T-helper 17 cell (primary cell): ENCODE measurements around the gene MYO1E. TPM values are rescaled to one million over a fixed set of nuclear protein-coding genes. Genes with fewer than 3 reads are reported as not detected.
"Not testable (repeated sequence)": the region's sequence is repeated elsewhere in the genome, so short reads cannot be mapped to it uniquely, and the experiment has no call there.

ENCODE experiments used
- ATAC-seq: fragments of 150-1000 bp; cut with Tn5 transposase; 2 replicates; pipeline ENCODE4 v1.10.0; 2021; ENCODE audit warnings: mild to moderate bottlenecking, moderate library complexity
- DNase-seq, 3 donors: peaks; one replicate each; pipeline versions ENCODE4 v3.0.0 to v3.0.0-alpha.2; 2020 to 2021
- H3K9me3 ChIP-seq: one replicate; pipeline ENCODE4 v1.7.0; 2013; ENCODE audit warnings: low read length, mild to moderate bottlenecking; ENCODE audit not compliant: control insufficient read depth, poor library complexity, severe bottlenecking
- H3K27ac Mint-ChIP-seq: one replicate; pipeline ENCODE4 v1.8.0; 2022; ENCODE audit warnings: mild to moderate bottlenecking, moderate library complexity, mixed read lengths
- H3K27me3 Mint-ChIP-seq: one replicate; pipeline ENCODE4 v1.8.0; 2022; ENCODE audit warnings: mixed read lengths
- H3K36me3 Mint-ChIP-seq: one replicate; pipeline ENCODE4 v1.8.0; 2022; ENCODE audit warnings: low read depth, mixed read lengths
- H3K4me1 Mint-ChIP-seq: one replicate; pipeline ENCODE4 v1.8.0; 2022; ENCODE audit warnings: mild to moderate bottlenecking, mixed read lengths
- H3K4me3 Mint-ChIP-seq: one replicate; pipeline ENCODE4 v1.8.0; 2022; ENCODE audit warnings: mild to moderate bottlenecking, moderate library complexity, mixed read lengths
- total RNA-seq, 4 donors: library from RNA in 2 of 4; stranded (reverse) in 2 of 4; gene quantifications; one replicate each; pipeline ENCODE4 v1.2.3 and lab custom pipeline; 2022 to 2026

Gene MYO1E
- total RNA-seq (1 to 10 TPM; 4.0 to 4.1 TPM), total RNA-seq (lab: John Stamatoyannopoulos, UW) (0.23 reads per million in 2 donors)

- peaks cover 14% of the 10 kb centered on the region for H3K4me1 Mint-ChIP-seq
- peaks cover 4% of the 10 kb centered on the region for H3K36me3 Mint-ChIP-seq
- H3K27me3 Mint-ChIP-seq: peaks cover 64% of the 10 kb centered on the region
- ATAC-seq (peak; percentile 50), DNase-seq (no peak)
- H3K9me3 ChIP-seq: no peaks in the 10 kb centered on the region
- peak within 1 kb of the TSS; percentile 93 for H3K4me3 Mint-ChIP-seq
- no peak within 1 kb of the TSS for H3K27ac Mint-ChIP-seq
Measured at GRCh38 chr15:59372352-59373211, at the start of gene MYO1E. Gene MYO1E (minus strand): TSS chr15:59372871. CDS start chr15:59372500, 371 bp downstream.

- Mint-ChIP-seq H3K27me3 (peaks cover 24% of the 10 kb centered on the region), H3K36me3 (no peaks in the 10 kb centered on the region), H3K4me1 (peaks cover 3% of the 10 kb centered on the region), H3K27ac (no peak overlapping the region), H3K4me3 (no peak overlapping the region)
- ATAC-seq: no peak
- no peak for DNase-seq
- H3K9me3 ChIP-seq: no peaks in the 10 kb centered on the region
Measured at GRCh38 chr15:59420986-59421618, 48.4 kb upstream of the MYO1E start.

DNA sequence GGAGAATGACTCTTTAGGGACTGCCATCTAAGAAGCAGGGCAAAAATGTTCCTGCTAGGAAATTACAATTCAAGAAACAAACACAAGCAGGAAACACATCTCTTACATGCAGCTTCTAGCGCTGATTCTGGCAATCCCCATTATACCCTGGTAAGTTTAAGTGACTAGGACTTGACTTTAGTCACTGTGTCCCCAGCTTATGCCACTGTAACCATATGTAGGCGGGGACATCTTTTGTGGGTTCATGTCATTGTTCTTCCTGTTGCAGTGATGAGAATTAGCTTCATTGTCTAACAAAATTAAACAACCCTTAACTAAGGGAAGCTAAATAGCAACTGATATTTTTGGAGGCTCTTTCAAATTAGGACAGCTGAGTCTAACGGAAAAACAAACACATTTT, 47.4 kb upstream of the MYO1E start:
- no peak overlapping the region for H3K27ac Mint-ChIP-seq
- peaks cover 3% of the 10 kb centered on the region for H3K4me1 Mint-ChIP-seq
- no peak overlapping the region for H3K4me3 Mint-ChIP-seq
- no peaks in the 10 kb centered on the region for H3K9me3 ChIP-seq
- DNase-seq (no peak), ATAC-seq (no peak)
- no peaks in the 10 kb centered on the region for H3K36me3 Mint-ChIP-seq
- peaks cover 25% of the 10 kb centered on the region for H3K27me3 Mint-ChIP-seq

DNA sequence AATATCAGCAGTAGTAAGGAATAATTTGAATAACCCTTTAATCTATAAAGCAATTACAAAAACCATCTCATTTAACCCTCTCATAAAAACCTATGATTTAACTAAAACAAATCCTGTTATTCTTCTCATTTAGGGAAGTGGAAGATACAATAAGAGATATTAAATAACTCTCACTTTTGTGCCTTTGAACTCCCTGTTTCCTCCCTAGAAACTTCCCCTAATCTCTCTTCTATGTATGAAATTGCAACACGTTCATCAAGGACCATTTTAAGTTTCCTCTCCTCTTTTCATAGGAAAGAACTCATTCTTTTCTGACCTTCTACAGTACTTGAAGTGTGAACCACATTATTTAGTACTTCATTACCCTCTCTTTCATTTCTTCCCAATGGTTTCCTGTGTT, 46.5 kb upstream of the MYO1E start:
- ATAC-seq (no peak), DNase-seq (no peak)
- H3K27ac Mint-ChIP-seq: no peak overlapping the region
- peaks cover 7% of the 10 kb centered on the region for H3K4me1 Mint-ChIP-seq
- peaks cover 19% of the 10 kb centered on the region for H3K27me3 Mint-ChIP-seq
- H3K4me3 Mint-ChIP-seq: no peak overlapping the region
- H3K9me3 ChIP-seq: no peaks in the 10 kb centered on the region
- no peaks in the 10 kb centered on the region for H3K36me3 Mint-ChIP-seq

DNA sequence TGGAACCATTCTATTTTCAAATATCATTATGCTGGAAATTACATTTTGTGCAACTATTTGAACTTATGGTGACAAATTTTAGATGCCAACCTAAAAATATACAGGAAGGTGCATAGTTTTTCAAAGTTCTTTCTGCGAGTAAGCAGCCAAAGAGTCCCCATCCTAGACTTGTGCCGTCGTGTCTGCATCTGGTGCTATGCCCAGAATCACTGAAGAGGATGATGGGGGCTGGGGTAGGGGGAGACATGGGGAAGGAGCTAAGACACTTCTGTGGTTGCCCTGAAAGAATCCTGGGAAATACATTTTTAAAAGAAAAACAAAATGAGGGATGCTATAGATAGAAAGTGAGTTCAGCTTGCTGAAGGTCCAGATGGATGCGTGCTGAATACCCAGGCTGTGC, 44.1 kb upstream of the MYO1E start:
- no peak overlapping the region for H3K4me3 Mint-ChIP-seq
- no peaks in the 10 kb centered on the region for H3K9me3 ChIP-seq
- no peak overlapping the region for H3K27ac Mint-ChIP-seq
- H3K36me3 Mint-ChIP-seq: no peaks in the 10 kb centered on the region
- DNase-seq (no peak), ATAC-seq (no peak)
- H3K27me3 Mint-ChIP-seq: peaks cover 8% of the 10 kb centered on the region
- peaks cover 22% of the 10 kb centered on the region for H3K4me1 Mint-ChIP-seq

- no peaks in the 10 kb centered on the region for H3K36me3 Mint-ChIP-seq
- no peaks in the 10 kb centered on the region for H3K9me3 ChIP-seq
- no peak for DNase-seq
- H3K4me3 Mint-ChIP-seq: no peak overlapping the region
- no peak overlapping the region for H3K27ac Mint-ChIP-seq
- ATAC-seq: no peak
- H3K4me1 Mint-ChIP-seq: peaks cover 29% of the 10 kb centered on the region
- H3K27me3 Mint-ChIP-seq: peaks cover 15% of the 10 kb centered on the region
Measured at GRCh38 chr15:59413577-59413976, 40.9 kb upstream of the MYO1E start.

DNA sequence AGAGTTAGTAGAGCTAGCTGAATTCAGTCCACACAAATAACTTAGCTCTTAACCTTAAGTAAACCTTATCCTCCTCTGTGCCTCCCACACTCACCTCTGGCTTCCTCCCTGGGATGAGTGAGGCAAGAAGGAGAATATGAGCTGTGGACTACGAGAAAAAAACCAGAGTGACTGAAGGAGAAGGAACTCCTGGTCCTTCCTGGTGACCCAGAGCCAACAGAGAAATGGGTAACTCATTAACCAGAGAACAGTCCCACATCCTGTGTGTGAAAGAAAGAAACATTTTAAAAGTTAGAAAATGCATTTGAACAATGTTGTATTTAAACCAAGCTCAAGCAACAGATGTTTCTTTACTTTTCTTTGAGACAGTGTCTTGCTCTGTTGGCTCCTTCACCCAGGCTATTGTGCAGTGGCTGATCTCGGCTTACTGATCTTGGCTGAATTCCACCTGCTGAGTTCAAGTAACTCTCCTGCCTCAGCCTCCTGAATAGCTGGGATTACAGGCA, 37.8 kb upstream of the MYO1E start:
- DNase-seq: no peak
- H3K36me3 Mint-ChIP-seq: no peaks in the 10 kb centered on the region
- peaks cover 29% of the 10 kb centered on the region for H3K4me1 Mint-ChIP-seq
- H3K27ac Mint-ChIP-seq: no peak overlapping the region
- H3K27me3 Mint-ChIP-seq: peaks cover 7% of the 10 kb centered on the region
- no peak for ATAC-seq
- H3K9me3 ChIP-seq: no peaks in the 10 kb centered on the region
- H3K4me3 Mint-ChIP-seq: no peak overlapping the region

- Mint-ChIP-seq H3K27ac (no peak overlapping the region), H3K36me3 (no peaks in the 10 kb centered on the region), H3K4me1 (peaks cover 16% of the 10 kb centered on the region), H3K4me3 (no peak overlapping the region), H3K27me3 (peaks cover 7% of the 10 kb centered on the region)
- H3K9me3 ChIP-seq: no peaks in the 10 kb centered on the region
- ATAC-seq: no peak
- no peak for DNase-seq
Measured at GRCh38 chr15:59407946-59408345, 35.3 kb upstream of the MYO1E start.

GRCh38 chr15:59406446-59406845, 33.8 kb upstream of the MYO1E start:
- Mint-ChIP-seq H3K4me1 (peaks cover 9% of the 10 kb centered on the region), H3K27ac (no peak overlapping the region), H3K27me3 (peaks cover 12% of the 10 kb centered on the region), H3K4me3 (no peak overlapping the region), H3K36me3 (no peaks in the 10 kb centered on the region)
- no peaks in the 10 kb centered on the region for H3K9me3 ChIP-seq
- DNase-seq (no peak), ATAC-seq (no peak)

GRCh38 chr15:59405079-59405478, 32.4 kb upstream of the MYO1E start:
- no peaks in the 10 kb centered on the region for H3K9me3 ChIP-seq
- no peak overlapping the region for H3K4me3 Mint-ChIP-seq
- DNase-seq (no peak), ATAC-seq (no peak)
- no peaks in the 10 kb centered on the region for H3K36me3 Mint-ChIP-seq
- H3K4me1 Mint-ChIP-seq: peaks cover 9% of the 10 kb centered on the region
- no peak overlapping the region for H3K27ac Mint-ChIP-seq
- peaks cover 22% of the 10 kb centered on the region for H3K27me3 Mint-ChIP-seq

DNA sequence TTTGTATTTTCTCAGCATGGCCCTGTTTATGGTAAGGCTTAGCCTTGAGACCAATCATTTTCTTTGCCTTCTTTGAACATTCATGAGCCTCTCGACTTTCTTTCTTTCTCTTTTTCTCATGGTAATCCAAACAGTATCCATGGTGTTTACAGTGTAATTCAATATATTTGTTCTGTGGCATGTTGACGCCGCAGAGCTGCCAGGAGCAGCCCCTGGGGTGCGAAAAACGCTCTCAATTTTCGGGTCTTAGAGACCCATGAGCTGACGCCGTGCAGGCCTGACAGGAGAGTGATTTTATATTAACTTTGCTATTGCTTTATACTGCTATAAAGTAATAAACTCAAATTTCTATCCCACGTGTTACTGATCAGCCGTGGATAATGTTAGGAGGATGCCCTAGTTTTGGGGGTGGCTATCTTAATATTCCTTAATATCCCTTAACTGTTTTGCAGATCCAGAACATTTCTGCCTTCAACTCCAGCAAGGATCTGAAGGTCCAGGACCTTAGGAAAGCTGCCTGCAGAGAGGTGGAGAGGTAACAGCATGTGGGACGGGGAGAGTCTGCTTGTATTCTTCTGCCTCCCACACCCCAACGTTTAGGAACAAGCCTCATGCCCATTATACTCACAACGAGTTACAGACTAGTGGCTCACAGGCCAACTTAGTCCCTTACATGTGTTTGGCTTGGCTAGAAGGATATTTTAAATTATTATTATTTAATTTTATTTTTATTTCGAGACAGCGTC, 29.3 kb upstream of the MYO1E start:
- Mint-ChIP-seq H3K27me3 (peaks cover 37% of the 10 kb centered on the region), H3K4me3 (no peak overlapping the region), H3K36me3 (no peaks in the 10 kb centered on the region), H3K27ac (peak overlapping the region; percentile 53), H3K4me1 (peaks cover 8% of the 10 kb centered on the region)
- no peak for DNase-seq
- no peaks in the 10 kb centered on the region for H3K9me3 ChIP-seq
- no peak for ATAC-seq

DNA sequence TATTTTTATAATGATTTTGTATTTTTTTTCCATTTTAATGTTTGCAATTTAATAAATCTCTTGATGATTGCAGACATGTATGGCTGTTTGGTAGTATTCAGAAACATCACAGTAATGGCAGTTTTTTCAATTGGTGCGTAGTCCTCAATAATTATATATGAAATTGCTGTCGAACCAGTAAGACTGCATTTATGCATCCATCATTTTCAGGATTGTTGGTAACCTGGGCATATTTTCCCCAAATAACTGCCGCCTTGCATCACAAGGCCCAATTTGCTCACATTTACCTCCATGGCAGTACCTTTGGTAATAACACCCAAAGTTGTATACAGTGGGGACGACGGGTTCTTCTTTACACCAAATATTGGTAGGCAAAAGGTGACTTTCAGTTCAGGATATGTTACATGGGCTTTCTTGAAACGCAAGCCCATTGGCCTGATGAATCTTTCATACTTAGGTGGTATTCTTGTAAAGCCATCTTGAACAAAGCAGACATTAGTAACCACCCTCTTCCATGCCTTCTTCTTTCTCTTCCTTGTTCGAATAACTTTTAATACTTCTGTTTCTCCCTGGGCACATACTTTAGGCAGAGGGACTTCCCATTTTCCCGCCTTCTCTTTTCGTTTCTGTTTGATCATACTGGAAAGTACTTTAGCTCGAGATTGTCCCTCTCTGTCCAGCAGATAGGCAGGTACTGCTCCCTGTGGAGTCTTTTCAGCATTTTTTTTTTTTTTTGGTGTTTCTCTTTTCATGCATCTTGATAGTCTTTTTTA, 28.6 kb upstream of the MYO1E start:
- H3K9me3 ChIP-seq, H3K36me3 Mint-ChIP-seq, H3K4me3 Mint-ChIP-seq, H3K4me1 Mint-ChIP-seq, DNase-seq, ATAC-seq: not testable (repeated sequence)
- peak overlapping the region; percentile 53 for H3K27ac Mint-ChIP-seq
- H3K27me3 Mint-ChIP-seq: peaks cover 43% of the 10 kb centered on the region
